OCI-LY7 (cell line): ENCODE data around the gene SRRM1. TPM values are rescaled to one million over a fixed set of nuclear protein-coding genes. Genes with fewer than 3 reads are reported as not detected.
"Not testable (repeated sequence)": the region's sequence is repeated elsewhere in the genome, so short reads cannot be mapped to it uniquely, and the experiment has no call there.

Source experiments
- BruUV-seq: library from RNA; stranded (reverse); fragments of 400-500 nt; replicated peaks from 2 replicates; lab custom pipeline; 2021; lab: Mats Ljungman, UMichigan
- CTCF ChIA-PET: fragments of 300-600 bp; sonication (Branson Sonifier 250); formaldehyde crosslinking; loops from one replicate; lab custom pipeline; 2022; ENCODE audit warnings: antibody characterized with exemption; ENCODE audit not compliant: unreplicated experiment; lab: Charles Lee
- POLR2A ChIA-PET: fragments of 300-600 bp; sonication (Branson Sonifier 250); formaldehyde crosslinking; loops from one replicate; lab custom pipeline; 2022; ENCODE audit warnings: antibody characterized with exemption; lab: Charles Lee
- DNase-seq: peaks from one replicate; pipeline ENCODE4 v3.0.0-alpha.2; 2015; ENCODE audit warnings: low spot score
- H2AFZ ChIP-seq: fragments of 200-600 bp; sonication (generic), shearing (Covaris generic); 2 replicates; pipeline ENCODE4 v1.6.1; 2014; ENCODE audit warnings: mild to moderate bottlenecking, antibody characterized with exemption, low read length, moderate library complexity
- H3K27ac ChIP-seq: fragments of 200-600 bp; sonication (generic); 2 replicates; pipeline ENCODE4 v1.5.1; 2014; ENCODE audit warnings: mixed run types, low read depth, mild to moderate bottlenecking, moderate library complexity, low read length, inconsistent platforms; ENCODE audit not compliant: poor library complexity, severe bottlenecking
- H3K36me3 ChIP-seq: fragments of 200-600 bp; sonication (generic); 2 replicates; pipeline ENCODE4 v1.6.1; 2014; ENCODE audit warnings: mild to moderate bottlenecking, antibody characterized with exemption, low read length, moderate library complexity, mixed read lengths; ENCODE audit not compliant: insufficient read depth
- H3K4me1 ChIP-seq: fragments of 200-600 bp; sonication (generic); 2 replicates; pipeline ENCODE4 v1.5.1; 2014; ENCODE audit warnings: mild to moderate bottlenecking, low read length; ENCODE audit not compliant: insufficient read depth, poor library complexity, severe bottlenecking
- H3K4me2 ChIP-seq: fragments of 200-600 bp; sonication (generic); 2 replicates; pipeline ENCODE4 v1.6.1; 2014; ENCODE audit warnings: mild to moderate bottlenecking, low read length
- H3K4me3 ChIP-seq: fragments of 200-600 bp; sonication (generic); 2 replicates; pipeline ENCODE4 v1.5.1; 2014; ENCODE audit warnings: mild to moderate bottlenecking, low read depth, low read length; ENCODE audit not compliant: poor library complexity, severe bottlenecking
- H3K79me2 ChIP-seq: fragments of 200-600 bp; sonication (generic); 2 replicates; pipeline ENCODE4 v1.6.1; 2016; ENCODE audit warnings: low read depth, mild to moderate bottlenecking, low read length, moderate library complexity, mixed read lengths; ENCODE audit not compliant: insufficient read depth
- H3K9me2 ChIP-seq: fragments of 200-600 bp; sonication (generic); 2 replicates; pipeline ENCODE4 v1.6.1; 2016; ENCODE audit warnings: mild to moderate bottlenecking, low read length, mixed read lengths; ENCODE audit not compliant: insufficient read depth
- H3K9me3 ChIP-seq: fragments of 200-600 bp; sonication (generic); 2 replicates; pipeline ENCODE4 v1.6.1; 2014; ENCODE audit warnings: mild to moderate bottlenecking, mixed run types, low read length, mixed read lengths
- H4K20me1 ChIP-seq: fragments of 200-600 bp; sonication (generic); 2 replicates; pipeline ENCODE4 v1.6.1; 2014; ENCODE audit warnings: mild to moderate bottlenecking, antibody characterized with exemption, low read length, moderate library complexity, mixed read lengths; ENCODE audit not compliant: insufficient read depth
- CTCF ChIP-seq: fragments of 200-600 bp; sonication (generic); conservative IDR thresholded peaks from 2 replicates; pipeline ENCODE4 v1.5.1; 2014; ENCODE audit warnings: mild to moderate bottlenecking, antibody characterized with exemption, low read length, moderate library complexity, mixed read lengths
- EZH2phosphoT487 ChIP-seq: fragments of 200-600 bp; sonication (generic); IDR thresholded peaks from 2 replicates; pipeline ENCODE4 v1.6.1; 2018; ENCODE audit warnings: low read depth, borderline replicate concordance, mild to moderate bottlenecking, mixed run types, antibody characterized with exemption, low read length, moderate library complexity, mixed read lengths
- intact Hi-C: fragments of 100-400 bp; cut with micrococcal nuclease; formaldehyde crosslinking; loops from one replicate; pipeline ENCODE4 v1.10.0; 2022; ENCODE audit not compliant: unreplicated experiment
- total RNA-seq, 2 experiments: library from RNA; depleted of rRNA in 1 of 2; stranded (reverse); fragments of >200 nt in 1 of 2; shearing (Covaris generic) in 1 of 2; gene quantifications; 2 replicates each; pipeline ENCODE4 v1.2.3, GENCODE V29; 2014 to 2022

Gene SRRM1
- total RNA-seq, 2 experiments from 2014 or later, result 78.5 to 251 TPM

GRCh38 chr1:24696756-24697330 is 53.7 kb downstream of the SRRM1 start:
- intact Hi-C loops, result no loop called here
- Histone ChIP-seq H3K36me3 (no peaks in the 10 kb centered on the region), H4K20me1 (no peaks in the 10 kb centered on the region), H3K27ac (no peak overlapping the region), H3K9me2 (no peaks in the 10 kb centered on the region), H3K9me3 (no peaks in the 10 kb centered on the region), H2AFZ (no peak overlapping the region), H3K4me1 (peaks cover 18% of the 10 kb centered on the region), H3K79me2 (no peaks in the 10 kb centered on the region), H3K4me2 (no peak overlapping the region), H3K4me3 (no peak overlapping the region)
- ChIA-PET CTCF (no interaction called here), POLR2A (interaction anchor here (0.6 to 0.9 kb wide), 4 partner anchors 18 to 131 kb away, joined by 3 to 5 read pairs (median 4); no protein-coding TSS in a partner anchor)
- DNase-seq, result no peak
- BruUV-seq, result no TSS peak
- TF ChIP-seq EZH2phosphoT487 (no peak), CTCF (no peak)

GRCh38 chr1:24697453-24698001 is 54.4 kb downstream of the SRRM1 start:
- H3K36me3 ChIP-seq, H3K4me2 ChIP-seq, H2AFZ ChIP-seq, H3K27ac ChIP-seq, intact Hi-C loops, H3K9me3 ChIP-seq, H3K79me2 ChIP-seq, H4K20me1 ChIP-seq, H3K9me2 ChIP-seq, H3K4me3 ChIP-seq, DNase-seq, BruUV-seq: not testable (repeated sequence)
- H3K4me1 ChIP-seq, result peaks cover 18% of the 10 kb centered on the region
- ChIA-PET POLR2A (interaction anchor here (1.0 to 1.6 kb wide), 2 partner anchors 47 to 55 kb away, joined by 3 to 5 read pairs; partner anchors contain the start of gene CLIC4), CTCF (interaction anchor here (0.6 kb wide), 1 partner anchor 35 kb away, joined by 4 read pairs; no protein-coding TSS in a partner anchor)

- H3K79me2 ChIP-seq, H3K36me3 ChIP-seq, H2AFZ ChIP-seq, H4K20me1 ChIP-seq, BruUV-seq, H3K4me2 ChIP-seq, H3K4me3 ChIP-seq, CTCF ChIA-PET, H3K9me2 ChIP-seq, H3K27ac ChIP-seq, H3K9me3 ChIP-seq, DNase-seq, intact Hi-C loops: not testable (repeated sequence)
- peaks cover 18% of the 10 kb centered on the region for H3K4me1 ChIP-seq
- POLR2A ChIA-PET, result interaction anchor here (1.0 to 1.6 kb wide), 2 partner anchors 47 to 56 kb away, joined by 3 to 5 read pairs; partner anchors contain the start of gene CLIC4
Measured at GRCh38 chr1:24698326-24698725, 55.2 kb downstream of the SRRM1 start.
